ENCODE results near the gene SKIL.

- TF ChIP-seq, protein P1, sequence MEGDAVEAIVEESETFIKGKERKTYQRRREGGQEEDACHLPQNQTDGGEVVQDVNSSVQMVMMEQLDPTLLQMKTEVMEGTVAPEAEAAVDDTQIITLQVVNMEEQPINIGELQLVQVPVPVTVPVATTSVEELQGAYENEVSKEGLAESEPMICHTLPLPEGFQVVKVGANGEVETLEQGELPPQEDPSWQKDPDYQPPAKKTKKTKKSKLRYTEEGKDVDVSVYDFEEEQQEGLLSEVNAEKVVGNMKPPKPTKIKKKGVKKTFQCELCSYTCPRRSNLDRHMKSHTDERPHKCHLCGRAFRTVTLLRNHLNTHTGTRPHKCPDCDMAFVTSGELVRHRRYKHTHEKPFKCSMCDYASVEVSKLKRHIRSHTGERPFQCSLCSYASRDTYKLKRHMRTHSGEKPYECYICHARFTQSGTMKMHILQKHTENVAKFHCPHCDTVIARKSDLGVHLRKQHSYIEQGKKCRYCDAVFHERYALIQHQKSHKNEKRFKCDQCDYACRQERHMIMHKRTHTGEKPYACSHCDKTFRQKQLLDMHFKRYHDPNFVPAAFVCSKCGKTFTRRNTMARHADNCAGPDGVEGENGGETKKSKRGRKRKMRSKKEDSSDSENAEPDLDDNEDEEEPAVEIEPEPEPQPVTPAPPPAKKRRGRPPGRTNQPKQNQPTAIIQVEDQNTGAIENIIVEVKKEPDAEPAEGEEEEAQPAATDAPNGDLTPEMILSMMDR (IDR thresholded peaks at IDR 0.05): no peak
- TF ChIP-seq POLR2A (IDR thresholded peaks at IDR 0.05) (no peak), EP300 (IDR thresholded peaks at IDR 0.05) (no peak), POLR2AphosphoS5 (IDR thresholded peaks at IDR 0.05) (no peak)
Observed at GRCh38 chr3:170360466-170360865, 3.0 kb downstream of the SKIL start.

Measured in sigmoid colon (tissue), 4 donors.